Right ventricle myocardium inferior (tissue), 1 donor: Measurements from ENCODE around the gene HIF3A. TPM values are rescaled to one million over a fixed set of nuclear protein-coding genes. Genes with fewer than 3 reads are reported as not detected.

ENCODE experiments used
- ATAC-seq: fragments of 200-7000 bp; cut with Tn5 transposase; one replicate; pipeline ENCODE4 v1.9.1; 2020; ENCODE audit warnings: mild to moderate bottlenecking, moderate library complexity
- DNase-seq: peaks from one replicate; pipeline ENCODE4 v3.0.0; 2021; ENCODE audit errors: missing footprints
- intact Hi-C: fragments of 100-400 bp; cut with DNase I; formaldehyde crosslinking; loops from one replicate; pipeline ENCODE4 v1.11.0; 2022
- total RNA-seq: library from RNA; stranded (reverse); fragmentation: NEBNext Ultra II Directional; extraction: Animal tissue kit (Norgen Biotek cat#: 25700); gene quantifications from one replicate; pipeline ENCODE4 v1.2.1, GENCODE V29; 2021
- donor health status: DM: no; HTN: yes; CAD: no; lungs with severe emphysema.

Gene HIF3A
- total RNA-seq, 1 donor from 2014 or later, result 73.8 TPM

DNA sequence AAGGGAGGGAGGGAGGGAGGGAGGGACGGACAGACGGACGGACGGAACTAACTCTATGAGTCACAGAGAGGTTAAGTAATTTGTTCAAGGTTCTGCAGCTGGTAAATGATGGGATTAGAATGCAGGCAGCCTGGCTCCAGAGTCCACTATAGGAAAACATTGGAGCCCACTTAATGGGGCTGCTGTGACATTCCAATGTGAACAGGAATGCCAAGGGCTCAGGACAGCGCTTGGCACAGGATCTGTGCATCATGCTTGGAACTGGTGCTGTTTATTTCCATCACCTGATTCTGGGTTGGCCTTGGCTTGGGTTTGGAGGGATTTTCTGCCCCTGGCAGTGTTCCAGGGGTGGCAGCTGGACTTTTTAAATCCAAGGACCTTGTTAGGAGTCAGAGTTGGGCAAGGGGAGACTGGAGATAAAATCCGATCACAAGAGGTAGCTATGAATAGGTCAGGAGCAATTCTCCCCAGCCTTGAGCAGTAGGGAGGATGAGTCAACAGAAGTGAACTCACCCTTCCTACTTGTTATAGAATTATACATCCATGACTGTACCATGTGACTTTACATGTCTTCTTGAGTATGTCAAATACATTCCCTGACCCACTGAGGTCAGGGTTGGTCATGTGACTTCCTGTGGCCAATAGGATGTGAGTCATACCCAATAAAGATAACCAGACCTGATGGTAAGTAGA lies 7.8 kb upstream of the HIF3A start:
- peak; percentile 79 for ATAC-seq
- DNase-seq, result no peak
- intact Hi-C loops, result loop anchor here (10.0 kb wide), 1 partner anchor 226 kb away; no protein-coding TSS in a partner anchor

GRCh38 chr19:46289724-46290619 lies 6.9 kb upstream of the HIF3A start:
- ATAC-seq (no peak), DNase-seq (no peak)
- intact Hi-C loops, result loop anchor here (10.0 kb wide), 1 partner anchor 225 kb away; no protein-coding TSS in a partner anchor

GRCh38 chr19:46291829-46292228 lies 5.0 kb upstream of the HIF3A start:
- intact Hi-C loops, result no loop called here
- DNase-seq (no peak), ATAC-seq (no peak)

GRCh38 chr19:46294494-46294893 lies 2.3 kb upstream of the HIF3A start:
- DNase-seq, result no peak
- intact Hi-C loops, result no loop called here
- no peak for ATAC-seq

DNA sequence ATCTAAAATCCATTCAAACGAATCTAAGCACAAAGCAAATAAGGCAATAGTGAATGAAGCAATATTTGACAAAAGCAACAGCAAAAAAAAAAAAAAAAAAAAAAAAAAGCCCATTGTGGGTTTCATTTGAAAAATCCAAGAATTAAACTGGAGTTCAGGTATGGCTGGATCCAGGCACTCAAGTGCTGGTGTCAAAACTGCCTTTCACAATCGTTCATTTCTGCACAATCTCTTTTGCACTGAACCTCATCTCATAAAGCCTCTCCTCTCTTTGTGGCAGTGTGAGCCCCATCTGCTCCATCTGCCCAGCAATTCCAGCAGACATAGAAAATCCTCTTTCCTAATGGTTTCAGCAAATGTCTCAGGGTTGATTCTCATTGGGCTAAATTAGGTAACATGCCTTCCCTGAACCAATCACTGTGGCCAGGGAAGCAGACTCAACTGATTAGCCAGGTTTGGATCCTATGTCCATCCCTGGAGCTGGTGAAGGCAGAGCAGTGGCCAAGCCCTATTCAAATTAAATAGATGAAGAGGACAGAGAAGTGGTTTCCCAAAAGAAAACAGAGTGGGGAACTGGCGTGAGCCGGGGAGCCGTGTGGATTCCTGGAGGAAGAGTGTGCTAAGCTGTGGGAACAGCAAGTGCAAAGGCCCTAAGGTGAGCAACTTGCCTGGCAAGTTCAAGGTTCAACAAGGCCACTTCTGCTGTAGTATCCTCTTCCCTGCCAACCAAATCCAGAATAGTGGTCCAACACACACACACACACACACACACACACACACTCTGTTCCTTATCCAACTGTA lies 1.2 kb upstream of the HIF3A start:
- no peak for ATAC-seq
- no peak for DNase-seq
- intact Hi-C loops, result no loop called here

GRCh38 chr19:46296202-46296480 lies 701 bp upstream of the HIF3A start:
- intact Hi-C loops, result no loop called here
- no peak for DNase-seq

DNA sequence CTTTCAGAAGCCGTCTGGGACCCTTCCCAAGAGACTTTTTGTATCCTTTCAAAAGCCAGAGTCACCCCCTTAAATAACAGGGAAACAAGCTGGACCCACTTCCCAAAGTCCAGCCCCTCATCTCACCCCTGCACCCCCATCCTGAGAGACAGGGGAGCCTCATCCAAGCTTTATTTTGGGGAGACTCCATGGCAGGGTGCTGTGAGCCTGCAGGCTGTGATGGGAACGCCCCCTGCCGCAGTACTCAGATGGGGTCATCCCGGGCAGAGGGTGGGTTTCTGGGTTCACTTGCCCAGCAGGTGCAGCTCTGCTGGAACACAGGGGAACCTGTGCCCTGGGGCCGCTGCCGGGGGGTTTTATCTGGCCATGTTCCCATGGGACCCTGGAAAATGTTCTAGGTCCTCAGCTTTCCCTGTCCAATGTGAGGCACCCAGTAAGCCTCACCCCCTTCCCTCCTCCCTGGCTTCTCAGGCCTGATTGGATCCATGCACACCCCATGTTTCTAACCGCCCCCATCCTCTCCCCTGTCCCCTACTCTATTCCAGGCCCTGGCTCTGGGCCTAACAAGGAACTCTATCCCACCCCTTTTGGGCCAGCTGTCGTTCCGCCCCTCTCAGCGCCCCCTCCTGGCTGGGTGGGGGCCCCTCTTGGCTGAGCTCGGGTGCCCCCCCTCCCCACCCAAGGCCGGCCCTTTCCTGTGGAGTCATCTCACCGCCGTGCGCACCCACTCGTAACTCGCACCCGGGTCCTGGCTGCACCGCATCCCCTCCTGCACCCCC lies 1.0 kb downstream of the HIF3A start:
- ATAC-seq (peak; percentile 63), DNase-seq (peak; percentile 90)
- intact Hi-C loops, result no loop called here

More at GRCh38 chr19:46296202-46296480, 701 bp upstream of the HIF3A start:
- ATAC-seq, result no peak

DNA sequence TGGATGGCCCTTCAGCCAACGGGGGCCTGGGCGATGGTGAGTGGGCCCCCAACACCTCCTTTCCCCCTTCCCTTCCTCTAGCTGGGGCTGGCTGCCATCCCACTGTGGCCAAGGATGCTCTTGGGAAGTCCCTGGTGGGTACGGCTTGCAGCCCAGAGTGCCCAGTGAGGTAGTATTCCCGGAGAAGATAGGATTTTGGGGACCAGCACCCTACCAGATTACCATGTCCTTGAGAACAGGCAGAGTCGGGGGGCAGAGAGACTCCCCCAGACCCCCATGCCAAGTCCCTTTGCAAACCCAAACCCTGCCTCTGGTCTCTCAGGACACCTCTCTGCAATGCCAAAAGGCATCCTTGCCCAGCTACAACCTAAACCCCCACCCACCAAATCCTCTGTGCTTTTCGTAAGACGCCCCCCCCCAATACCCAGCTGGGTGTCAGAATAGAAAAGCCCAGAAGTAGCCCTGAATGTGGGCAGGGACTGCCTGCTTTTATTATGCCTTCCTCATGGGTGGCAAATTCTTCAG lies 1.7 kb downstream of the HIF3A start:
- ATAC-seq (no peak), DNase-seq (no peak)
- intact Hi-C loops, result no loop called here

DNA sequence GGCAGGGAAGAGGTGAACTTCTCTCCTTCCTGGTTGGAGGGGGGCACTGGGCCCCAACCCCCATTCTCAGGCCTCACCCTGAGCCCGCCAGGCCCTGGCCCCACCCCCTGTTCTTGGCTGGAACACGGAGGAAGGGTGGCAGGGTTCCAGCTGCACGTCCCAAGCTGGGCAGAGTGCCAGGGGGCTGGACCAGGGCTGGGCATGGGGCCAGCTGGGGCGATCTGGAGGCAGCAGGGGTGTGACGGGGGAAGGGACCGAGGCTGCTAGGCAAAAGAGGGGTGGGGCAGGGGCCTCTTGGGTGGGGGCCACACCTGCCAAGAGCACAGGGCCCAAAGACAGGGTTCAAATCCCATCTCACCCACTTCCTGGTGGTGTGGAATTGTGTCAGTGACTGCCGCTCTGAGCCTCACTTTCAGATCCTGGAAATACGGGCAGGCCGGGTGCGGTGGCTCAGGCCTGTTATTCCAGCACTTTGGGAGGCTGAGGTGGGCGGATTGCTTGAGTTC lies 2.2 kb downstream of the HIF3A start:
- ATAC-seq (peak; percentile 72), DNase-seq (peak; percentile 95)
- intact Hi-C loops, result no loop called here

DNA sequence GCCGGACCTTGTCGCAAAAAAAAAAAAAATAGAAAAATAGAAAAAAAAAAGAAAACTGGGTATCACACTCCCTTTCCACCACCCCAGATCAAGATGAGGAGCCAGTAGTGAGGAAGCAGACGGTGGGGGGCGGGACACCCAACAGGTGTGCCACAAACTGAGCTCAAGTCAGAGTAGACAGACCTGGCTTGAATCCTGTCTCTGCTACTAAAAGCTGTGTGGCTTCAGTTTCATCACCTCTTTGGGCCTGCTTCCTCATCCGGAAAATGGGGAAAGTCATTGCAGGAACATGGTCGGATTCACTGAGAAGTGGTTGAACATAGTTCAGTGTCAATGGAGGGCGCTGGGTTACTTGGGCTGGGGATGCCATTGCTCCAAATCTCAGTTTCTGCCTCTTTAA lies 2.9 kb downstream of the HIF3A start:
- DNase-seq (no peak), ATAC-seq (no peak)
- intact Hi-C loops, result loop anchor here (2.0 to 5.0 kb wide), 2 partner anchors 17 to 48 kb away; partner anchors contain the start of gene PPP5C

DNA sequence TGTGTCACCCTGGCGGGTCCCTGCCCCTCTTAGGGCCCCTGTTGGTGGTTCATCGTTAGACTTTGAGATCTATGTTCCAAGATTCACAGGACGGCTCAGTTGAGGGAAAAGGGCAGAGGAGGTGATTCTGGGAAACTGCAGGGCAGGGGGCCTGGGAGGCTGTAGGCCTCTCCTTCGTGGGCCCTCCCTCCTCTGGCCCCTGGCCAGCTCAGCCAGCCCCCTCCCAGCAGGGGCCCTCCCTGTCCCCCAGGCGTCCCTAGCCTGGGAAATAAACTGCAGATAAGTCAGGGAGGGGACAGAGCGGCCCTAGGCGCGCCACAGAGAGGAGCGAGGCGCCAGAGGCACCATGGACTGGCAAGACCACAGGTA lies 6.5 kb downstream of the HIF3A start:
- ATAC-seq (no peak), DNase-seq (no peak)
- intact Hi-C loops, result loop anchor here (5.0 kb wide), 1 partner anchor 44 kb away; the partner anchor contains the start of gene PPP5C

GRCh38 chr19:46303691-46304397 lies 7.0 kb downstream of the HIF3A start:
- intact Hi-C loops, result loop anchor here (5.0 kb wide), 1 partner anchor 43 kb away; the partner anchor contains the start of gene PPP5C
- ATAC-seq, result no peak
- DNase-seq, result peak; percentile 76

DNA sequence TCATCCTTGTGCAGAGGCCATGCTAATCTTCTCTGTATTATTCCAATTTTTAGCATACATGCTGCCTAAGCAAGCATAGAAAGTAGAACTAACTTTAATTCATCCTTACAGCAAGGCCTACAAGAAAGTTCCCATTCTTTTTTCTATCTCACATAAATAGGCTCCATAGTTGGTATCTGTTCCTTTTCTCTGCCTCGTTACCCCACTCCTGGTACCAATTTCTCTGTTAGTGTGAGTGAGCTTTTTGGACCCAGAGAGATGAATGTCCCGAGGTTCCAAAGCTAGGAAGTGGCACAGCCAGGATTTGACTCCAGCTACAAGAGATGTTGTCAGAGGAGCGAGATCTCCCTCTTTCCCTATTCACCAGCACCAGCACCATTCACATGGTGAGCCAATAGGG lies 9.7 kb downstream of the HIF3A start:
- DNase-seq, result no peak
- no peak for ATAC-seq
- intact Hi-C loops, result no loop called here

- intact Hi-C loops, result no loop called here
- DNase-seq (no peak), ATAC-seq (no peak)
Measured at GRCh38 chr19:46308510-46308909, 11.7 kb downstream of the HIF3A start.

DNA sequence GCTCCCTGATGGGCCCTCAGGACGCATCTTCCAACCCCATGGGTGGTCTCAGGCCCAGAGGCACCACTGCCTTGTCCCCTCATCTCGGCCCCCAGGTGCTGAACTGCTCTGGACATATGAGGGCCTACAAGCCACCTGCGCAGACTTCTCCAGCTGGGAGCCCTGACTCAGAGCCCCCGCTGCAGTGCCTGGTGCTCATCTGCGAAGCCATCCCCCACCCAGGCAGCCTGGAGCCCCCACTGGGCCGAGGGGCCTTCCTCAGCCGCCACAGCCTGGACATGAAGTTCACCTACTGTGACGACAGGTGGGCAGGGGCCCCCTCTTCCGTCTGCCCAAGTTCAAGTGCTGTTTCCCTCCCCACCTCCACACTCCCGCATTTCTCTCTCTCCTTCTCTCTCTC lies 12.2 kb downstream of the HIF3A start:
- ATAC-seq (no peak), DNase-seq (no peak)
- intact Hi-C loops, result no loop called here

DNA sequence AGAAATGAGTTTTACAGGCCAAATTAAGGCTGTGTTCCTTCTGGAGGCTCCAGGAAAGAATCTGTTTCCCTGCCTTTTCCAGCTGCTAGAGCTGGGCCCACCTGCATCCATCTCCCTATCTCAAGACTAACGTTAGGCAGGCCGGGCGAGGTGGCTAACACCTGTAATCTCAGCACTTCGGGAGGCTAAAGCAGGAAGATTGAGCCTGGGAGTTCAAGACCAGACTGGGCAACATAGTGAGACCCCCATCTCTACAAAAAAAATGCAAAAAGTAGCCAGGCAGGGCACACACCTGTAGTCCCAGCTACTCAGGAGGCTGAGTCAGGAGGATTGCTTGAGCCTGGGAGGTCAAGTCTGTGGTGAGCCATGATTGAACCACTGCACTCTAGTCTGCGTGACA lies 14.6 kb downstream of the HIF3A start:
- intact Hi-C loops, result no loop called here
- ATAC-seq (no peak), DNase-seq (no peak)
